ENCODE measurements around the gene PRKAG2. TPM values are rescaled to one million over a fixed set of nuclear protein-coding genes. Genes with fewer than 3 reads are reported as not detected.
A peak's percentile ranks its signal among the peaks of the same experiment; 100 is the strongest.

Gene PRKAG2
- total and polyA plus RNA-seq, 2 experiments from 2014 or later, result 9.1 to 14.9 TPM

GRCh38 chr7:151630851-151631569, 245.9 kb downstream of the PRKAG2 start (continued):
- TF ChIP-seq ZNF462 (CRISPR knock-in tag; IDR thresholded peaks at IDR 0.05) (no peak), EZH2 (IDR thresholded peaks at IDR 0.05; ENCODE audit: low read depth, unreplicated experiment) (no peak), POLR2AphosphoS5 (IDR thresholded peaks at IDR 0.05; ENCODE audit: low read depth) (no peak), ZNF114 (CRISPR knock-in tag; IDR thresholded peaks at IDR 0.05) (no peak), JUNB (IDR thresholded peaks at IDR 0.05; ENCODE audit: unreplicated experiment) (no peak), CREB1 (CRISPR knock-in tag; IDR thresholded peaks at IDR 0.05; ENCODE audit: low read depth) (no peak)
- TF ChIP-seq, protein P1, sequence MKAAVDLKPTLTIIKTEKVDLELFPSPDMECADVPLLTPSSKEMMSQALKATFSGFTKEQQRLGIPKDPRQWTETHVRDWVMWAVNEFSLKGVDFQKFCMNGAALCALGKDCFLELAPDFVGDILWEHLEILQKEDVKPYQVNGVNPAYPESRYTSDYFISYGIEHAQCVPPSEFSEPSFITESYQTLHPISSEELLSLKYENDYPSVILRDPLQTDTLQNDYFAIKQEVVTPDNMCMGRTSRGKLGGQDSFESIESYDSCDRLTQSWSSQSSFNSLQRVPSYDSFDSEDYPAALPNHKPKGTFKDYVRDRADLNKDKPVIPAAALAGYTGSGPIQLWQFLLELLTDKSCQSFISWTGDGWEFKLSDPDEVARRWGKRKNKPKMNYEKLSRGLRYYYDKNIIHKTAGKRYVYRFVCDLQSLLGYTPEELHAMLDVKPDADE (IDR thresholded peaks at IDR 0.05), result no peak

DNA sequence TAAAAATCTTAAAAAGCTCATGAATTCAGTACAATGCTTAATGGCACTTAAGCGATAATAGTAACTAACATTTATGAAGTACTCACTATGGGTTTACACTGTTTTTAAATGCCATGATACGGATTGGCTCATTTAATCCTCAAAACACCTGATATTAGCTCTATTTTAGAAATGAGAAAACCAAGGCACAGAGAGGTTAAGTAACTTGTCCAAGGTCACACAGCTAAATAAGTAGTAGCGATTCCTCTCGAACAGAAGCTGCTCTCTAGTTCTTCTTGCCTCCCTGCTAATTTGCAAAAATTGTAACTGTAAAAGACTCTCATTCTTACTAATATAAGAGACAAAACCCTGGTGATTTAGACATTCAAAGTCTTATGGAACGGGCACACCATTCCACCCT, 246.6 kb downstream of the PRKAG2 start:
- Mint-ChIP-seq H3K4me3 (peak overlapping the region; percentile 80), H3K9me3 (peaks cover 11% of the 10 kb centered on the region), H3K27ac (no peak overlapping the region), H3K27me3 (ENCODE audit: insufficient read depth, low read depth, poor library complexity) (peaks cover 33% of the 10 kb centered on the region), H3K36me3 (ENCODE audit: low read depth) (peaks cover 6% of the 10 kb centered on the region), H3K4me1 (peaks cover 43% of the 10 kb centered on the region)
- Histone ChIP-seq H3K4me1 (ENCODE audit: insufficient read depth) (peaks cover 28% of the 10 kb centered on the region), H3K9me2 (ENCODE audit: insufficient read depth) (0 out of 2 replicates have a peak, but pooled peaks cover 4% of the 10 kb centered on the region), H3K36me3 (ENCODE audit: insufficient read depth) (no peaks in the 10 kb centered on the region; the same call in 1 of the 2 replicates), H3F3A (replicated peaks; ENCODE audit: low read depth) (peaks cover 11% of the 10 kb centered on the region), H3K27ac (ENCODE audit: low read depth) (no peak overlapping the region), H4K20me1 (replicated peaks; ENCODE audit: insufficient read depth) (peaks cover 12% of the 10 kb centered on the region; the same call in 1 of the 2 replicates), H3K79me2 (replicated peaks; ENCODE audit: insufficient read depth) (peaks cover 12% of the 10 kb centered on the region; the same call in 1 of the 2 replicates), H3K4me2 (peak overlapping the region; percentile 84; the same call in 1 of the 2 replicates), H2AFZ (no peak overlapping the region), H3K27me3 (ENCODE audit: insufficient read depth) (peaks cover 28% of the 10 kb centered on the region), H3K4me3 (peak overlapping the region; percentile 77; the same call in 1 of the 2 replicates)
- DNase-seq (ENCODE audit: low spot score) (no peak), ATAC-seq (no peak)
- TF ChIP-seq EZH2phosphoT487 (IDR thresholded peaks at IDR 0.05; ENCODE audit: unreplicated experiment), result no peak
- TF ChIP-seq, protein P2, sequence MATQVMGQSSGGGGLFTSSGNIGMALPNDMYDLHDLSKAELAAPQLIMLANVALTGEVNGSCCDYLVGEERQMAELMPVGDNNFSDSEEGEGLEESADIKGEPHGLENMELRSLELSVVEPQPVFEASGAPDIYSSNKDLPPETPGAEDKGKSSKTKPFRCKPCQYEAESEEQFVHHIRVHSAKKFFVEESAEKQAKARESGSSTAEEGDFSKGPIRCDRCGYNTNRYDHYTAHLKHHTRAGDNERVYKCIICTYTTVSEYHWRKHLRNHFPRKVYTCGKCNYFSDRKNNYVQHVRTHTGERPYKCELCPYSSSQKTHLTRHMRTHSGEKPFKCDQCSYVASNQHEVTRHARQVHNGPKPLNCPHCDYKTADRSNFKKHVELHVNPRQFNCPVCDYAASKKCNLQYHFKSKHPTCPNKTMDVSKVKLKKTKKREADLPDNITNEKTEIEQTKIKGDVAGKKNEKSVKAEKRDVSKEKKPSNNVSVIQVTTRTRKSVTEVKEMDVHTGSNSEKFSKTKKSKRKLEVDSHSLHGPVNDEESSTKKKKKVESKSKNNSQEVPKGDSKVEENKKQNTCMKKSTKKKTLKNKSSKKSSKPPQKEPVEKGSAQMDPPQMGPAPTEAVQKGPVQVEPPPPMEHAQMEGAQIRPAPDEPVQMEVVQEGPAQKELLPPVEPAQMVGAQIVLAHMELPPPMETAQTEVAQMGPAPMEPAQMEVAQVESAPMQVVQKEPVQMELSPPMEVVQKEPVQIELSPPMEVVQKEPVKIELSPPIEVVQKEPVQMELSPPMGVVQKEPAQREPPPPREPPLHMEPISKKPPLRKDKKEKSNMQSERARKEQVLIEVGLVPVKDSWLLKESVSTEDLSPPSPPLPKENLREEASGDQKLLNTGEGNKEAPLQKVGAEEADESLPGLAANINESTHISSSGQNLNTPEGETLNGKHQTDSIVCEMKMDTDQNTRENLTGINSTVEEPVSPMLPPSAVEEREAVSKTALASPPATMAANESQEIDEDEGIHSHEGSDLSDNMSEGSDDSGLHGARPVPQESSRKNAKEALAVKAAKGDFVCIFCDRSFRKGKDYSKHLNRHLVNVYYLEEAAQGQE (IDR thresholded peaks at IDR 0.05; ENCODE audit: unreplicated experiment), result no peak
- TF ChIP-seq ZNF114 (CRISPR knock-in tag; IDR thresholded peaks at IDR 0.05), result no peak
- TF ChIP-seq EZH2 (IDR thresholded peaks at IDR 0.05; ENCODE audit: low read depth, unreplicated experiment), result no peak
- TF ChIP-seq, protein P1 (IDR thresholded peaks at IDR 0.05), result no peak
- TF ChIP-seq POLR2AphosphoS5 (IDR thresholded peaks at IDR 0.05; ENCODE audit: low read depth), result no peak
